ENCODE measurements around the gene ZNF333.

GRCh38 chr19:14704450-14704849, 14.6 kb downstream of the ZNF333 start:
- TF ChIP-seq POLR2A (IDR thresholded peaks at IDR 0.05) (no peak), CTCF (IDR thresholded peaks at IDR 0.05) (no peak), POLR2AphosphoS5 (IDR thresholded peaks at IDR 0.05) (no peak)

Data from prostate gland (tissue), 2 donors.